ENCODE measurements around the gene MFAP3. TPM values are rescaled to one million over a fixed set of nuclear protein-coding genes. Genes with fewer than 3 reads are reported as not detected.

Gene MFAP3
- total RNA-seq, 1 experiment from 2014 or later = 55.6 TPM

- no peak for DNase-seq
- H3K4me1 ChIP-seq = 0 out of 2 replicates have a peak, but pooled peaks cover 2% of the 10 kb centered on the region
- no peaks in the 10 kb centered on the region for H3K9me3 ChIP-seq (replicated peaks)
- 0 out of 2 replicates have a peak, but pooled peaks cover 6% of the 10 kb centered on the region for H3K27me3 ChIP-seq
- H3K4me3 ChIP-seq = no peak overlapping the region
- H3K36me3 ChIP-seq = no peaks in the 10 kb centered on the region
- no peak overlapping the region for H3K27ac ChIP-seq
These were observed 51.9 kb downstream of the MFAP3 start for GRCh38 chr5:154090656-154091055.

GRCh38 chr5:154092356-154093141, 53.8 kb downstream of the MFAP3 start:
- Histone ChIP-seq H3K27me3 (no peaks in the 10 kb centered on the region), H3K36me3 (no peaks in the 10 kb centered on the region), H3K9me3 (replicated peaks) (no peaks in the 10 kb centered on the region), H3K4me1 (no peaks in the 10 kb centered on the region), H3K27ac (no peak overlapping the region), H3K4me3 (no peak overlapping the region)
- DNase-seq = no peak

- no peak overlapping the region for H3K27ac ChIP-seq
- no peaks in the 10 kb centered on the region for H3K4me1 ChIP-seq
- H3K4me3 ChIP-seq = no peak overlapping the region
- H3K36me3 ChIP-seq = no peaks in the 10 kb centered on the region
- no peaks in the 10 kb centered on the region for H3K9me3 ChIP-seq (replicated peaks)
- no peaks in the 10 kb centered on the region for H3K27me3 ChIP-seq
- DNase-seq = no peak
These were observed 54.4 kb downstream of the MFAP3 start for GRCh38 chr5:154093142-154093532.

GRCh38 chr5:154095904-154096303, 57.1 kb downstream of the MFAP3 start:
- Histone ChIP-seq H3K4me3 (no peak overlapping the region), H3K36me3 (no peaks in the 10 kb centered on the region), H3K27me3 (no peaks in the 10 kb centered on the region), H3K4me1 (no peaks in the 10 kb centered on the region), H3K27ac (no peak overlapping the region), H3K9me3 (replicated peaks) (no peaks in the 10 kb centered on the region)
- DNase-seq = no peak

- H3K9me3 ChIP-seq (replicated peaks) = no peaks in the 10 kb centered on the region
- H3K27me3 ChIP-seq = no peaks in the 10 kb centered on the region
- no peak for DNase-seq
- H3K4me3 ChIP-seq = no peak overlapping the region
- no peak overlapping the region for H3K27ac ChIP-seq
- H3K4me1 ChIP-seq = no peaks in the 10 kb centered on the region
- no peaks in the 10 kb centered on the region for H3K36me3 ChIP-seq
These were observed 58.3 kb downstream of the MFAP3 start for GRCh38 chr5:154097031-154097430.

GRCh38 chr5:154098465-154098864, 59.7 kb downstream of the MFAP3 start:
- Histone ChIP-seq H3K36me3 (no peaks in the 10 kb centered on the region), H3K4me3 (no peak overlapping the region), H3K27me3 (no peaks in the 10 kb centered on the region), H3K27ac (no peak overlapping the region), H3K9me3 (replicated peaks) (no peaks in the 10 kb centered on the region), H3K4me1 (no peaks in the 10 kb centered on the region)
- DNase-seq = no peak

GRCh38 chr5:154101184-154101583, 62.4 kb downstream of the MFAP3 start:
- no peak overlapping the region for H3K27ac ChIP-seq
- no peaks in the 10 kb centered on the region for H3K36me3 ChIP-seq
- H3K27me3 ChIP-seq = no peaks in the 10 kb centered on the region
- H3K4me1 ChIP-seq = no peaks in the 10 kb centered on the region
- no peak overlapping the region for H3K4me3 ChIP-seq
- no peaks in the 10 kb centered on the region for H3K9me3 ChIP-seq (replicated peaks)
- DNase-seq = no peak

- DNase-seq = no peak
- peaks cover 4% of the 10 kb centered on the region; the same call in 1 of the 2 replicates for H3K27me3 ChIP-seq
- no peaks in the 10 kb centered on the region for H3K9me3 ChIP-seq (replicated peaks)
- no peak overlapping the region for H3K27ac ChIP-seq
- H3K4me1 ChIP-seq = no peaks in the 10 kb centered on the region
- H3K36me3 ChIP-seq = no peaks in the 10 kb centered on the region
- no peak overlapping the region for H3K4me3 ChIP-seq
These were observed 64.5 kb downstream of the MFAP3 start for GRCh38 chr5:154103233-154103632.

Other genes starting within 250 kb of the MFAP3 start
- 14.6 and 19.1 TPM in 2 replicates for gene FAM114A2, start 57 bp upstream of the MFAP3 start, total RNA-seq (2014; rRNA removed; shearing (Covaris generic))
- 18.1 and 18.6 TPM in 2 replicates for gene GALNT10, start 151.8 kb downstream of the MFAP3 start, total RNA-seq (2014; rRNA removed; shearing (Covaris generic))

Measured in SJCRH30 (cell line).